Esophagus squamous epithelium (tissue), 5 donors: Measurements from ENCODE around the gene SMU1. TPM values are rescaled to one million over a fixed set of nuclear protein-coding genes. Genes with fewer than 3 reads are reported as not detected.

Experiments used
- DNase-seq: peaks from one replicate; lab custom pipeline; 2025; lab: John Stamatoyannopoulos, UW
- H3K27ac ChIP-seq, 4 donors: fragments of 200-600 bp; sonication (generic); one replicate each; pipeline ENCODE4 v1.5.1; 2016 to 2019; ENCODE audit warnings: mild to moderate bottlenecking in 1 of 4
- H3K27me3 ChIP-seq, 4 donors: fragments of 200-600 bp; sonication (generic); 1 replicate in 3 of 4; 2 replicates in 1 of 4; pipeline versions ENCODE4 v1.5.1 to v1.6.0; 2017 to 2021; ENCODE audit warnings: antibody characterized with exemption in 1 of 4
- H3K36me3 ChIP-seq, 3 donors: fragments of 200-600 bp; sonication (generic); one replicate each; pipeline ENCODE4 v1.5.1; 2016 to 2019
- H3K4me1 ChIP-seq, 3 donors: fragments of 200-600 bp; sonication (generic); one replicate each; pipeline ENCODE4 v1.5.1; 2017 to 2019
- H3K4me3 ChIP-seq, 4 donors: fragments of 200-600 bp; sonication (generic); 1 replicate in 3 of 4; 2 replicates in 1 of 4; pipeline ENCODE4 v1.5.1; 2016 to 2019; ENCODE audit warnings: mild to moderate bottlenecking in 2 of 4, moderate library complexity in 1 of 4
- H3K9me3 ChIP-seq, 3 donors: fragments of 200-600 bp; sonication (generic); one replicate each; pipeline ENCODE4 v1.5.1; 2016 to 2019
- POLR2A ChIP-seq, 4 donors: fragments of 450-650 bp; IDR thresholded peaks; one replicate each; pipeline ENCODE4 v1.6.1; 2017; ENCODE audit warnings: antibody characterized with exemption in 4 of 4, mild to moderate bottlenecking in 4 of 4, moderate library complexity in 3 of 4
- WGBS, 2 donors: methylation state at CpG; one replicate each; pipeline ENCODE4 v1.1.5; 2018; 5-methylcytosine and 5-hydroxymethylcytosine counted together
- intact Hi-C: fragments of 100-400 bp; cut with DNase I; formaldehyde crosslinking; loops from one replicate; pipeline ENCODE4 v1.15.0; 2022
- total RNA-seq, 4 donors: library from RNA; depleted of rRNA; stranded (reverse); fragments of >200 nt; gene quantifications; one replicate each; pipeline ENCODE4 v1.1.0, GENCODE V29; 2016
- TF ChIP-seq, protein P1 (sequence below), 6 experiments: fragments of 450-650 bp in 4 of 6; fragments of 200-600 bp in 2 of 6; sonication (generic) in 2 of 6; IDR thresholded peaks; one replicate each; pipeline ENCODE4 v1.5.1; 2016 to 2019; ENCODE audit warnings: antibody characterized with exemption in 6 of 6, mild to moderate bottlenecking in 4 of 6, moderate library complexity in 4 of 6
- donor health status: DM: yes; HTN: yes; CAD: no.

The SMU1 gene
- 10 to 100 TPM in 3 of 4 donors, 1 to 10 TPM in 1; 9.4 to 19.1 (median 13.6) TPM for total RNA-seq

DNA sequence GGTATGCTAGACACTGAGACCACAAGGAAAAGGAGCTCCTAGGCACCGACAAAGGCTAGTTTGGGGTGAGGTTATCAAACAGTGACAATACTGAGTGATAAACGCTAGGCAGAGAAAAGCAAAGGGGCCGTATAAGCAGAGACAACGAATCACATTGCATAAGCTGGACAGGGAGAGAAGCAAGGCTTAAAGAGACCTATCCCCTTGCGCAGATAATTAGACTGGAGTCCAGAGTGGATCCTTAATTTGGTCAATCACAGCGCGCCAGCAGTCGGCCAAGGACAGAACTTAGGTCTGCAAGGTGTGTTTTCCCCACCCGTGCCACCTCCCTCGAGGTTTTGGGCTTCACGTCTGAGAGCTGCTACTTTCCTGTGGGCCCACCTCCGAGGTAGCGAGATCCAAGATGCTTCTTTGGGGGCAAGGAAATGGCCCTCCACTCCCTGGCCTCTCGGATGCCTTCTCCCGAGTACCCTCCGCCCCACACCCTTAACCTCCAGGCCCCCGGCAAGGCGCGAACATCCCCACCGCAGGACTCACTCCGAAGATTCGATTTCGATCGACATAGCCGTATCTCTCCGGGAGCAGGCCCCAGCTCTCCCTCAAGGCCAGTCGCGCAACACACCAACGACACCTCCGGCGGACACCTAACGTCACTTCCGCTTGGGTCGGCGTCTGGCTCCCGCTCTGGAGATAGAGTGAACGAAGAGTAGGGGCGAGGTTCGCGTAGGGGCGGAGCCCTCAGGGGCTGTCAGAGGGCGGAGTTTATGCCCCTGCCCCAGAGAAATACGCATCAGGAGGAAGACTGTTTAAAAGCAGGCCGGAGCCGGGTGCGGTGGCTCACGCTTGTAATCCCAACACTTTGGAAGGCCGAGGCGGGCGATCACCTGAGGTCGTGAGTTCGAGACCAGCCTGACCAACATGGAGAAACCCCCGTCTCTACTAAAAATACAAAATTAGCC lies at the start of gene SMU1:
SMU1 (minus strand) TSS at position 629 of the 959 bp plus-strand sequence; CDS start at position 563, 66 bp downstream.
- intact Hi-C loops: no loop called here
- Histone ChIP-seq H3K27ac (peak within 1 kb of the TSS; percentile 92 to 98 (median 96)), H3K4me3 (peak within 1 kb of the TSS; percentile 66 to 86 (median 78)), H3K36me3 (peaks cover 0 to 37% (median 18%) of the 10 kb centered on the region in 3 donors), H3K9me3 (no peaks in the 10 kb centered on the region), H3K27me3 (no peaks in the 10 kb centered on the region), H3K4me1 (peaks cover 7 to 49% (median 17%) of the 10 kb centered on the region in 3 donors)
- peak in 3 of 4 donors; percentile 69 to 83 (median 78) for TF ChIP-seq POLR2A (IDR thresholded peaks at IDR 0.05)
- TF ChIP-seq, protein P1, sequence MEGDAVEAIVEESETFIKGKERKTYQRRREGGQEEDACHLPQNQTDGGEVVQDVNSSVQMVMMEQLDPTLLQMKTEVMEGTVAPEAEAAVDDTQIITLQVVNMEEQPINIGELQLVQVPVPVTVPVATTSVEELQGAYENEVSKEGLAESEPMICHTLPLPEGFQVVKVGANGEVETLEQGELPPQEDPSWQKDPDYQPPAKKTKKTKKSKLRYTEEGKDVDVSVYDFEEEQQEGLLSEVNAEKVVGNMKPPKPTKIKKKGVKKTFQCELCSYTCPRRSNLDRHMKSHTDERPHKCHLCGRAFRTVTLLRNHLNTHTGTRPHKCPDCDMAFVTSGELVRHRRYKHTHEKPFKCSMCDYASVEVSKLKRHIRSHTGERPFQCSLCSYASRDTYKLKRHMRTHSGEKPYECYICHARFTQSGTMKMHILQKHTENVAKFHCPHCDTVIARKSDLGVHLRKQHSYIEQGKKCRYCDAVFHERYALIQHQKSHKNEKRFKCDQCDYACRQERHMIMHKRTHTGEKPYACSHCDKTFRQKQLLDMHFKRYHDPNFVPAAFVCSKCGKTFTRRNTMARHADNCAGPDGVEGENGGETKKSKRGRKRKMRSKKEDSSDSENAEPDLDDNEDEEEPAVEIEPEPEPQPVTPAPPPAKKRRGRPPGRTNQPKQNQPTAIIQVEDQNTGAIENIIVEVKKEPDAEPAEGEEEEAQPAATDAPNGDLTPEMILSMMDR (IDR thresholded peaks at IDR 0.05): peak in 2 of 6 experiments; percentile 2 to 11
- peak; percentile 84 for DNase-seq
- 0 to 2% methylated on average over 18 to 19 of the region's 53 CpGs for WGBS, 2 donors

- peak overlapping the region in 1 of 4 donors; percentile 2 for H3K27ac ChIP-seq
- H3K27me3 ChIP-seq: no peaks in the 10 kb centered on the region
- no peak for DNase-seq
- no peak overlapping the region for H3K4me3 ChIP-seq
- TF ChIP-seq, protein P1 (IDR thresholded peaks at IDR 0.05): no peak
- no peak for TF ChIP-seq POLR2A (IDR thresholded peaks at IDR 0.05)
- peaks cover 16 to 30% (median 23%) of the 10 kb centered on the region in 3 donors for H3K4me1 ChIP-seq
- intact Hi-C loops: no loop called here
- peaks cover 0 to 86% (median 0%) of the 10 kb centered on the region in 3 donors for H3K36me3 ChIP-seq
- no peaks in the 10 kb centered on the region for H3K9me3 ChIP-seq
- 67 to 83% methylated on average over 1 to 3 of the region's 3 CpGs for WGBS, 2 donors
Observed at GRCh38 chr9:33125461-33125860, 49.0 kb upstream of the SMU1 start.

DNA sequence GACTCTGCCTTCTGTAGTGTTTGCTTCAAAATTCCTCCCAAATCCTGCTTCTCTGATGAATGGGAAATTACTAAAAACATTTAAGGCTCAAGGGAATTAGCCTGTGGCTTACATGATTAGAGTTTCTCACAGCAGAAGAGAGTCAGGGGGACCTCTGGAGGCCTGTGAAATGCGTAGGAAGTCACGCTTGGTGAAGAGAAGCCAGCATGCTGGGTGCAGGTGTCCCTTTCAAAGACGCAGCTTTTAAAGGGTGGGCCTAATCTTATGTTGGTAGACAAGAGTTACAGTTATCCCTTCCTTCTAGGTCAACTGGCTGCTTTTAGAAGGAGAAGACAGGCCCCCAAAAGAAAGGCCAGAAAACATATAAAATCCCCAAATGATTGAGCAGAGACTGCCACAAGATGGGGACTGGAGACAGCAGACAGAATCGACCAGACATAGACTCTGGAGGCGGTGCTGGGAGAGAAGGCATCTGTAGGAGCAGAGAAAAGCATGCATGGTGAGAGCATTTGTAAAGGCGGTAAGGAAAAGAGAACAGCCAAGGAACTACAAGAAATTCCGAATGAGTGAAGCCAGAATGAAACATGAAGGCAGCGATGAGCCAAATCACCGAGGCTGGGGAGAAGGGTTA lies 48.4 kb upstream of the SMU1 start:
- TF ChIP-seq POLR2A (IDR thresholded peaks at IDR 0.05): no peak
- TF ChIP-seq, protein P1 (IDR thresholded peaks at IDR 0.05): no peak
- H3K4me3 ChIP-seq: no peak overlapping the region
- H3K36me3 ChIP-seq: peaks cover 0 to 89% (median under 1%) of the 10 kb centered on the region in 3 donors
- H3K9me3 ChIP-seq: no peaks in the 10 kb centered on the region
- H3K27me3 ChIP-seq: no peaks in the 10 kb centered on the region
- intact Hi-C loops: no loop called here
- WGBS, 2 donors: 81 to 86% methylated on average over 9 of the region's 9 CpGs
- no peak for DNase-seq
- H3K27ac ChIP-seq: peak overlapping the region in 1 of 4 donors; percentile 2
- H3K4me1 ChIP-seq: peaks cover 16 to 24% (median 18%) of the 10 kb centered on the region in 3 donors

GRCh38 chr9:33124046-33124445 lies 47.6 kb upstream of the SMU1 start:
- no peak overlapping the region for H3K4me3 ChIP-seq
- peaks cover 0 to 89% (median 6%) of the 10 kb centered on the region in 3 donors for H3K36me3 ChIP-seq
- H3K27ac ChIP-seq: no peak overlapping the region
- 88 to 91% methylated on average over 4 of the region's 5 CpGs for WGBS, 2 donors
- TF ChIP-seq, protein P1 (IDR thresholded peaks at IDR 0.05): no peak
- TF ChIP-seq POLR2A (IDR thresholded peaks at IDR 0.05): no peak
- no peak for DNase-seq
- H3K9me3 ChIP-seq: no peaks in the 10 kb centered on the region
- H3K27me3 ChIP-seq: no peaks in the 10 kb centered on the region
- peaks cover 9 to 16% (median 13%) of the 10 kb centered on the region in 3 donors for H3K4me1 ChIP-seq
- intact Hi-C loops: no loop called here
